GM12878 (cell line): ENCODE results near the gene FLT4.

ENCODE experiments used
- EGR1 ChIP-seq, 2 experiments: IDR thresholded peaks; 1 replicate in 1 of 2; 2 replicates in 1 of 2; pipeline ENCODE4 v1.6.1; 2011 to 2012; ENCODE audit warnings: low read depth in 2 of 2, low read length in 2 of 2, borderline replicate concordance in 1 of 2, mild to moderate bottlenecking in 1 of 2, moderate library complexity in 1 of 2
- EP300 ChIP-seq, 2 experiments: fragments of 150-350 bp in 1 of 2; IDR thresholded peaks; 2 replicates each; pipeline ENCODE4 v1.6.1; 2011 to 2012; ENCODE audit warnings: low read depth in 2 of 2, low read length in 2 of 2, borderline replicate concordance in 1 of 2, improper control_type of control experiment in 1 of 2, inconsistent platforms in 1 of 2; ENCODE audit not compliant: control insufficient read depth in 1 of 2
- NFYB ChIP-seq: IDR thresholded peaks from 2 replicates; pipeline ENCODE4 v1.6.1; 2011; ENCODE audit warnings: low read depth, mild to moderate bottlenecking, low read length, improper control_type of control experiment, moderate library complexity; ENCODE audit not compliant: insufficient read depth
- NRF1 ChIP-seq: conservative IDR thresholded peaks from 2 replicates; pipeline ENCODE4 v1.6.1; 2011; ENCODE audit warnings: mild to moderate bottlenecking, low read depth, low read length, improper control_type of control experiment
- PML ChIP-seq: IDR thresholded peaks from 2 replicates; pipeline ENCODE4 v1.6.1; 2012; ENCODE audit warnings: low read length, inconsistent platforms
- POLR2A ChIP-seq: IDR thresholded peaks from 2 replicates; pipeline ENCODE4 v1.6.1; 2011; ENCODE audit warnings: low read depth, mild to moderate bottlenecking, low read length
- POLR2AphosphoS5 ChIP-seq: IDR thresholded peaks from 2 replicates; pipeline ENCODE4 v1.6.1; 2011; ENCODE audit warnings: mild to moderate bottlenecking, low read length, inconsistent platforms
- SRF ChIP-seq, 2 experiments: IDR thresholded peaks; 2 replicates each; pipeline ENCODE4 v1.6.1; 2011; ENCODE audit warnings: low read depth in 2 of 2, low read length in 2 of 2, mild to moderate bottlenecking in 1 of 2, moderate library complexity in 1 of 2
- STAT3 ChIP-seq: IDR thresholded peaks from 2 replicates; pipeline ENCODE4 v1.6.1; 2011; ENCODE audit warnings: low read depth, low read length, improper control_type of control experiment
- ZSCAN29 ChIP-seq: fragments of 450-650 bp; IDR thresholded peaks from 2 replicates; pipeline ENCODE4 v1.6.1; 2017; ENCODE audit warnings: mild to moderate bottlenecking, moderate library complexity
- TF ChIP-seq, protein P1 (sequence below): fragments of 450-650 bp; IDR thresholded peaks from 2 replicates; pipeline ENCODE4 v1.6.1; 2017; ENCODE audit warnings: low read depth, mild to moderate bottlenecking, moderate library complexity
- TF ChIP-seq, protein P2 (sequence below), 3 experiments: IDR thresholded peaks in 2 of 3; conservative IDR thresholded peaks in 1 of 3; 2 replicates each; pipeline ENCODE4 v1.5.1; 2011; ENCODE audit warnings: low read depth in 3 of 3, low read length in 3 of 3, mild to moderate bottlenecking in 3 of 3, control low read depth in 2 of 3, moderate library complexity in 2 of 3, inconsistent platforms in 1 of 3, mixed read lengths in 1 of 3; ENCODE audit not compliant: control insufficient read depth in 2 of 3, insufficient read depth in 1 of 3; ENCODE audit errors: extremely low read depth in 1 of 3

DNA sequence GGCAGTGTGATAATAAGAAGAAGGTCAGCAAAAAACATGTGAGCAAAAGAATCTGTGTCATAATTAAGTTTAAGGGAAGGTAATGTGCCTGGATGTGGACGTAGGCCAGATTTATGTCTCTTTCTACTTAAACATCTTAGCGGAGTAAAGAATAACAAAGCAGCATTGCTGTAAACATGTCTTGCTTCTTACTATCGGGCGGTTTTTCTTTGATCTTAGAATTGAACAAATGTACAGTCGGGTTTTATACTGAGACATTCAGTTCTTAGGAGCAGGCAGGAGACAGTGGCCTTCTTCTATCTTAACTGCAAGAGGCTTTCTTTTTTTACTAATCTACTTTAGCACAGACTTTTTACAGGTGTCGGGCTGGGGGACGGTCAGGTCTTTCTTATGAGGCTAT, 40.4 kb upstream of the FLT4 start:
- TF ChIP-seq POLR2AphosphoS5 (no peak), PML (no peak), SRF (IDR thresholded peaks at IDR 0.05; ENCODE audit: low read depth in 2 of 2, low read length in 2 of 2) (no peak), EP300 (IDR thresholded peaks at IDR 0.05; ENCODE audit: borderline replicate concordance in 1 of 2, control insufficient read depth in 1 of 2, low read depth in 2 of 2, low read length in 2 of 2) (no peak), ZSCAN29 (no peak), EGR1 (IDR thresholded peaks at IDR 0.05; ENCODE audit: borderline replicate concordance in 1 of 2, low read depth in 2 of 2, low read length in 2 of 2) (no peak), NFYB (no peak), NRF1 (no peak), STAT3 (no peak), POLR2A (no peak)
- TF ChIP-seq, protein P1, sequence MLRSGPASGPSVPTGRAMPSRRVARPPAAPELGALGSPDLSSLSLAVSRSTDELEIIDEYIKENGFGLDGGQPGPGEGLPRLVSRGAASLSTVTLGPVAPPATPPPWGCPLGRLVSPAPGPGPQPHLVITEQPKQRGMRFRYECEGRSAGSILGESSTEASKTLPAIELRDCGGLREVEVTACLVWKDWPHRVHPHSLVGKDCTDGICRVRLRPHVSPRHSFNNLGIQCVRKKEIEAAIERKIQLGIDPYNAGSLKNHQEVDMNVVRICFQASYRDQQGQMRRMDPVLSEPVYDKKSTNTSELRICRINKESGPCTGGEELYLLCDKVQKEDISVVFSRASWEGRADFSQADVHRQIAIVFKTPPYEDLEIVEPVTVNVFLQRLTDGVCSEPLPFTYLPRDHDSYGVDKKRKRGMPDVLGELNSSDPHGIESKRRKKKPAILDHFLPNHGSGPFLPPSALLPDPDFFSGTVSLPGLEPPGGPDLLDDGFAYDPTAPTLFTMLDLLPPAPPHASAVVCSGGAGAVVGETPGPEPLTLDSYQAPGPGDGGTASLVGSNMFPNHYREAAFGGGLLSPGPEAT = no peak
- TF ChIP-seq, protein P2, sequence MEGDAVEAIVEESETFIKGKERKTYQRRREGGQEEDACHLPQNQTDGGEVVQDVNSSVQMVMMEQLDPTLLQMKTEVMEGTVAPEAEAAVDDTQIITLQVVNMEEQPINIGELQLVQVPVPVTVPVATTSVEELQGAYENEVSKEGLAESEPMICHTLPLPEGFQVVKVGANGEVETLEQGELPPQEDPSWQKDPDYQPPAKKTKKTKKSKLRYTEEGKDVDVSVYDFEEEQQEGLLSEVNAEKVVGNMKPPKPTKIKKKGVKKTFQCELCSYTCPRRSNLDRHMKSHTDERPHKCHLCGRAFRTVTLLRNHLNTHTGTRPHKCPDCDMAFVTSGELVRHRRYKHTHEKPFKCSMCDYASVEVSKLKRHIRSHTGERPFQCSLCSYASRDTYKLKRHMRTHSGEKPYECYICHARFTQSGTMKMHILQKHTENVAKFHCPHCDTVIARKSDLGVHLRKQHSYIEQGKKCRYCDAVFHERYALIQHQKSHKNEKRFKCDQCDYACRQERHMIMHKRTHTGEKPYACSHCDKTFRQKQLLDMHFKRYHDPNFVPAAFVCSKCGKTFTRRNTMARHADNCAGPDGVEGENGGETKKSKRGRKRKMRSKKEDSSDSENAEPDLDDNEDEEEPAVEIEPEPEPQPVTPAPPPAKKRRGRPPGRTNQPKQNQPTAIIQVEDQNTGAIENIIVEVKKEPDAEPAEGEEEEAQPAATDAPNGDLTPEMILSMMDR (IDR thresholded peaks at IDR 0.05 in 2 of 3, conservative IDR thresholded peaks at IDR 0.05 in 1 of 3; ENCODE audit: control insufficient read depth in 2 of 3, extremely low read depth in 1 of 3, insufficient read depth in 1 of 3, low read depth in 3 of 3, low read length in 3 of 3) = no peak
